Breast epithelium (tissue), 4 donors: ENCODE measurements around the gene URB2. TPM values are rescaled to one million over a fixed set of nuclear protein-coding genes. Genes with fewer than 3 reads are reported as not detected.
A peak's percentile ranks its signal among the peaks of the same experiment; 100 is the strongest.
"Not testable (repeated sequence)": the region's sequence is repeated elsewhere in the genome, so short reads cannot be mapped to it uniquely, and the experiment has no call there.

Experiments used
- DNase-seq, 2 donors: peaks; one replicate each; pipeline ENCODE4 v3.0.0-alpha.2; 2019; ENCODE audit warnings: low spot score in 2 of 2
- H3K27ac ChIP-seq, 2 donors: fragments of 200-600 bp; sonication (generic) in 1 of 2; one replicate each; pipeline ENCODE4 v1.5.1; 2016 to 2019; ENCODE audit warnings: mild to moderate bottlenecking in 1 of 2
- H3K27me3 ChIP-seq, 2 donors: fragments of 200-600 bp; sonication (generic) in 1 of 2; one replicate each; pipeline versions ENCODE4 v1.5.1 to v1.6.0; 2017 to 2019; ENCODE audit warnings: control low read depth in 1 of 2, mild to moderate bottlenecking in 1 of 2
- H3K36me3 ChIP-seq: fragments of 200-600 bp; one replicate; pipeline ENCODE4 v1.5.1; 2019
- H3K4me1 ChIP-seq, 2 donors: fragments of 200-600 bp; sonication (generic); one replicate each; pipeline ENCODE4 v1.5.1; 2016 to 2019; ENCODE audit warnings: control low read depth in 1 of 2
- H3K4me3 ChIP-seq, 3 donors: fragments of 200-600 bp; sonication (generic); 1 replicate in 2 of 3; 2 replicates in 1 of 3; pipeline ENCODE4 v1.5.1; 2016 to 2019; ENCODE audit warnings: mild to moderate bottlenecking in 3 of 3, moderate library complexity in 2 of 3
- H3K9me3 ChIP-seq, 2 donors: fragments of 200-600 bp; sonication (generic) in 1 of 2; one replicate each; pipeline ENCODE4 v1.5.1; 2016 to 2019; ENCODE audit warnings: control low read depth in 1 of 2
- POLR2A ChIP-seq: fragments of 450-650 bp; IDR thresholded peaks from one replicate; pipeline ENCODE4 v1.6.1; 2016; ENCODE audit warnings: antibody characterized with exemption, mild to moderate bottlenecking, moderate library complexity
- POLR2AphosphoS5 ChIP-seq, 3 donors: sonication (generic); formaldehyde crosslinking; IDR thresholded peaks; one replicate each; pipeline ENCODE4 v1.6.1; 2017; ENCODE audit warnings: antibody characterized with exemption in 3 of 3
- intact Hi-C: fragments of 100-400 bp; cut with DNase I; formaldehyde crosslinking; loops from one replicate; pipeline ENCODE4 v1.15.1; 2023; ENCODE audit warnings: low total_unique reads
- total RNA-seq, 3 donors: library from RNA; depleted of rRNA; stranded (reverse); fragments of >200 nt; gene quantifications; one replicate each; pipeline ENCODE4 v1.1.0, GENCODE V29; 2016
- TF ChIP-seq, protein P1 (sequence below), 3 donors: fragments of 450-650 bp; IDR thresholded peaks; one replicate each; pipeline ENCODE4 v1.5.1; 2016 to 2017; ENCODE audit warnings: antibody characterized with exemption in 3 of 3, mild to moderate bottlenecking in 3 of 3, moderate library complexity in 3 of 3

URB2 gene
- total RNA-seq, 3 donors from 2014 or later = 9.3 to 14.1 (median 12.7) TPM

DNA sequence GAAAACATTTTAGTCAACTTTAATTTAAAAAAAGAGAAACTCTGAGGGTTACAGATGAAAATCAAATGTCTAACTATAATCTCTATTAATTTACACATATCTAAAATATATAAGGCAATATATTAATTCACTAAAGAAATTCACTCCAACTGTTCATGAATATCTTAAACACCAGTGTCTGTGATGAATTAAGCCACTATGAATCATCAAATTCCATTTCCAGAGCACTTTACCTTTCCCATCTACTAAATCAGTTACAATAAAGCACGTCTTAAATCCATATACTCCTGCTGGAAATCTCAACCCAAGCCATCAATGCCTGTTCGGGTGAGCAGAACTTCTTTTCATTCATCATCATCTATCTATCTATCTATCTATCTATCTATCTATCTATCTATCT is 4.4 kb upstream of the URB2 start:
- H3K36me3 ChIP-seq = no peaks in the 10 kb centered on the region
- intact Hi-C loops = loop anchor here (10.0 kb wide), 1 partner anchor 67 kb away; the partner anchor contains the start of gene ABCB10
- H3K27ac ChIP-seq = no peak overlapping the region
- no peak overlapping the region for H3K4me3 ChIP-seq
- no peaks in the 10 kb centered on the region for H3K9me3 ChIP-seq
- peaks cover 0 to 11% of the 10 kb centered on the region in 2 donors for H3K4me1 ChIP-seq
- TF ChIP-seq, protein P1, sequence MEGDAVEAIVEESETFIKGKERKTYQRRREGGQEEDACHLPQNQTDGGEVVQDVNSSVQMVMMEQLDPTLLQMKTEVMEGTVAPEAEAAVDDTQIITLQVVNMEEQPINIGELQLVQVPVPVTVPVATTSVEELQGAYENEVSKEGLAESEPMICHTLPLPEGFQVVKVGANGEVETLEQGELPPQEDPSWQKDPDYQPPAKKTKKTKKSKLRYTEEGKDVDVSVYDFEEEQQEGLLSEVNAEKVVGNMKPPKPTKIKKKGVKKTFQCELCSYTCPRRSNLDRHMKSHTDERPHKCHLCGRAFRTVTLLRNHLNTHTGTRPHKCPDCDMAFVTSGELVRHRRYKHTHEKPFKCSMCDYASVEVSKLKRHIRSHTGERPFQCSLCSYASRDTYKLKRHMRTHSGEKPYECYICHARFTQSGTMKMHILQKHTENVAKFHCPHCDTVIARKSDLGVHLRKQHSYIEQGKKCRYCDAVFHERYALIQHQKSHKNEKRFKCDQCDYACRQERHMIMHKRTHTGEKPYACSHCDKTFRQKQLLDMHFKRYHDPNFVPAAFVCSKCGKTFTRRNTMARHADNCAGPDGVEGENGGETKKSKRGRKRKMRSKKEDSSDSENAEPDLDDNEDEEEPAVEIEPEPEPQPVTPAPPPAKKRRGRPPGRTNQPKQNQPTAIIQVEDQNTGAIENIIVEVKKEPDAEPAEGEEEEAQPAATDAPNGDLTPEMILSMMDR (IDR thresholded peaks at IDR 0.05) = no peak
- TF ChIP-seq POLR2AphosphoS5 (IDR thresholded peaks at IDR 0.05) = no peak
- TF ChIP-seq POLR2A = no peak
- H3K27me3 ChIP-seq = no peaks in the 10 kb centered on the region
- DNase-seq = no peak

DNA sequence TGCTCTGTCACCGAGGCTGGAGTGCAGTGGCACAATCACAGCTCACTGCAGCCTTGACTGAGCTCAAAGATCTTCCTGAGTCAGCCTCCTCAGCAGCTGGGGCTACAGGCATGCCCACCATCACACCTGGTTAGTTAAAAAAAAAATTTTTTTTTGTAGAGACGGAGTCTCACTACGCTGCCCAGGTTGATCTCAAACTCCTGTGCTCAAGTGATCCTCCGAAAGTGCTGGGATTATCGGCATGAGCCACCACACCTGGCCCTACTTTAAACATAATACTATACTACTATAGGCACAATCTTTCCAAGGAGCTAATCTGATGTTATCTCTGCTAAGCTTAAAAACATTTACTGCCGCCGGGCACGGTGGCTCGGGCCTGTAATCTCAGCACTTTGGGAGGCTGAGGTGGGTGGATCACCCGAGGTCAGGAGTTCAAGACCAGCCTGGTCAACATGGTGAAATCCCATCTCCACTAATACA is 3.4 kb upstream of the URB2 start:
- H3K27ac ChIP-seq, DNase-seq, H3K4me3 ChIP-seq, H3K9me3 ChIP-seq, H3K27me3 ChIP-seq, H3K36me3 ChIP-seq: not testable (repeated sequence)
- H3K4me1 ChIP-seq = peaks cover 0 to 17% of the 10 kb centered on the region in 2 donors
- intact Hi-C loops = loop anchor here (10.0 kb wide), 1 partner anchor 68 kb away; the partner anchor contains the start of gene ABCB10

DNA sequence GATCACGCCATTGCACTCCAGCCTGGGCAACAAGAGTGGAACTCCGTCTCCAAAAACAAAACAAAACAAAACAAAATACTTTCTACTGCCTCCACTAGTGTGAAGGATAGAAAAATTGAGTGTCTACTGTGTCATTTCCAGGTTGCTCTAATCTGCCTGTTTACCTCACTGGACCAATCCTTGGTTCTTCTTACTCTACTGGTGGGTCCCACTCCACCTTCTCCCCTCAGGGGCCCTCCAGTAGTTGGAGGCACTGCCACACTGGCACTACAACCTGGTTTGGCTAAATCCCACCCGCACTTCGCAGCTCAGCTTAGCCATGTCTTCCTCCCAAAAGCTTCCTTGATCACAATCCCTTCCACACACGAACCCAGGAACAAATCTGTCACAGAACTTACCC is 2.8 kb upstream of the URB2 start:
- Histone ChIP-seq H3K4me3 (no peak overlapping the region), H3K27me3 (no peaks in the 10 kb centered on the region), H3K4me1 (peaks cover 0 to 17% of the 10 kb centered on the region in 2 donors), H3K36me3 (no peaks in the 10 kb centered on the region), H3K27ac (no peak overlapping the region), H3K9me3 (no peaks in the 10 kb centered on the region)
- TF ChIP-seq POLR2A (no peak), POLR2AphosphoS5 (IDR thresholded peaks at IDR 0.05) (no peak)
- TF ChIP-seq, protein P1 (IDR thresholded peaks at IDR 0.05) = no peak
- DNase-seq = no peak
- intact Hi-C loops = loop anchor here (10.0 kb wide), 1 partner anchor 68 kb away; the partner anchor contains the start of gene ABCB10

DNA sequence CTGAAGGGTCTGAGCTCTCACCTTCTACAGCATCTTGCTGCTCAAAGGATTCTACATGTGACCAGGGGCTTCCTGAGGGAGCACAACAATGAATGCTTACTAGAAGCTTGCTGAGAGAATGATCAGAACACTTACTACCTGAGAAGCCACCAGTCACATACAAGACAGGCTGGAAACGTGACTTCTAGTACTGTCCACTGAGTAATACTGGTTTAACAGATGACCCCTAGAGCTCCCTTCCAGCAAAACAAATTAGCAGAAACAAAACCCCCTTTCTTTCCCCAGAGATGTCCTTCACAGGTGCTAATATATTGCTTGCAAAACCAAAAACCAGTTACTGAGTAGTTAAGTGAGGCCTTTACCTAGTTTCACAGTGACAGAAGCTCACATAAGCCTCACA is 2.2 kb upstream of the URB2 start:
- H3K4me1 ChIP-seq = peaks cover 0 to 17% of the 10 kb centered on the region in 2 donors
- no peak for DNase-seq

DNA sequence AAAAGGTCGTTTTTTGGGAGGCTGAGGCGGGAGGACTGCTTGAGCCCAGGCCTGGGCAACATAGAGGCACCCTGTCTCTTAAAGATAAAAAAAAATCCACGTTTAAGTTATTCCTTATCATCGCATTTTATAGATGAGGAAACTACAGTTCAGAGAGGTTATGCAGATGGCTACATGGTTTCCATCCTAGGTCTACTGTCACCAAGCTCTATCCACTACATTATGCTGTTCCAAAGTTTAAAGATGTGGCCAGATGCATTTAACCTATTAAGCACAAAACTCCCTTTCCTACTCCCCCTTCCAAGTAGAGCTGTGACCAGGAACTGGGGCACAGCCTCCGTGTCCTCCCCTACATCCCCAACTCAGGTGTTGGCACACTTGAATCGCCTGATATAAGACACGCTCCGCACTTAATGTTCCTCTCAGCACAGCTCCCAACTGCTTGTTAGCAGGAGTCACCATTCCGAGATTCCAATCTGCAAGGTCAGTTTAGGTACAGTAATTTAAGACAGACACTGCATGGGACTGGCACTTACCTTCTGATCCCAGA is 1.5 kb upstream of the URB2 start:
- TF ChIP-seq POLR2A (no peak), POLR2AphosphoS5 (IDR thresholded peaks at IDR 0.05) (no peak)
- TF ChIP-seq, protein P1 (IDR thresholded peaks at IDR 0.05) = no peak
- DNase-seq = no peak
- Histone ChIP-seq H3K27ac (no peak overlapping the region), H3K27me3 (no peaks in the 10 kb centered on the region), H3K9me3 (no peaks in the 10 kb centered on the region), H3K4me3 (peak overlapping the region; percentile 78 to 96 (median 93)), H3K36me3 (no peaks in the 10 kb centered on the region), H3K4me1 (peaks cover 0 to 17% of the 10 kb centered on the region in 2 donors)
- intact Hi-C loops = loop anchor here (10.0 kb wide), 1 partner anchor 70 kb away; the partner anchor contains the start of gene ABCB10

More for the DNA sequence above, 2.2 kb upstream of the URB2 start:
- H3K27me3 ChIP-seq = no peaks in the 10 kb centered on the region
- H3K27ac ChIP-seq = no peak overlapping the region
- intact Hi-C loops = loop anchor here (10.0 kb wide), 1 partner anchor 69 kb away; the partner anchor contains the start of gene ABCB10
- H3K36me3 ChIP-seq = no peaks in the 10 kb centered on the region
- no peak overlapping the region for H3K4me3 ChIP-seq
- H3K9me3 ChIP-seq = no peaks in the 10 kb centered on the region
- TF ChIP-seq, protein P1 (IDR thresholded peaks at IDR 0.05) = no peak
- no peak for TF ChIP-seq POLR2AphosphoS5 (IDR thresholded peaks at IDR 0.05)
- TF ChIP-seq POLR2A = no peak
